Activated CD4-positive, alpha-beta T cell treated with anti-CD3 and anti-CD28 coated beads, Interleukin-2, amount 10 ng/mL, durations not matched to agents 7 days and 5 days (primary cell): Measurements from ENCODE around the gene DLGAP1. TPM values are rescaled to one million over a fixed set of nuclear protein-coding genes. Genes with fewer than 3 reads are reported as not detected.

Experiments
- CTCF ChIA-PET: fragments of 350-600 bp; sonication (Branson Sonifier 250); formaldehyde crosslinking; loops from one replicate; lab custom pipeline; 2021; ENCODE audit warnings: antibody characterized with exemption; lab: Charles Lee
- POLR2A ChIA-PET: fragments of 350-600 bp; sonication (Branson Sonifier 250); formaldehyde crosslinking; loops from one replicate; lab custom pipeline; 2021; ENCODE audit warnings: antibody characterized with exemption; lab: Charles Lee
- DNase-seq: peaks from one replicate; pipeline ENCODE4 v3.0.0-alpha.2; 2020
- H3K27ac Mint-ChIP-seq: one replicate; pipeline ENCODE4 v1.8.0; 2021; ENCODE audit warnings: mild to moderate bottlenecking, moderate library complexity, mixed read lengths
- H3K27me3 Mint-ChIP-seq: one replicate; pipeline ENCODE4 v1.8.0; 2021; ENCODE audit warnings: mixed read lengths
- H3K36me3 Mint-ChIP-seq: one replicate; pipeline ENCODE4 v1.8.0; 2021; ENCODE audit warnings: low read depth, mixed read lengths
- H3K4me1 Mint-ChIP-seq: one replicate; pipeline ENCODE4 v1.8.0; 2021; ENCODE audit warnings: mixed read lengths
- H3K4me3 Mint-ChIP-seq: one replicate; pipeline ENCODE4 v1.8.0; 2021; ENCODE audit warnings: mild to moderate bottlenecking, moderate library complexity, mixed read lengths
- H3K9me3 Mint-ChIP-seq: one replicate; pipeline ENCODE4 v1.8.0; 2021; ENCODE audit warnings: mixed read lengths
- total RNA-seq, 2 experiments: library from RNA; stranded (reverse); gene quantifications; one replicate each; pipeline ENCODE4 v1.2.3, GENCODE V29; 2021

Gene DLGAP1
- total RNA-seq, 2 experiments from 2014 or later, result 0.10 TPM; not detected in 1

DNA sequence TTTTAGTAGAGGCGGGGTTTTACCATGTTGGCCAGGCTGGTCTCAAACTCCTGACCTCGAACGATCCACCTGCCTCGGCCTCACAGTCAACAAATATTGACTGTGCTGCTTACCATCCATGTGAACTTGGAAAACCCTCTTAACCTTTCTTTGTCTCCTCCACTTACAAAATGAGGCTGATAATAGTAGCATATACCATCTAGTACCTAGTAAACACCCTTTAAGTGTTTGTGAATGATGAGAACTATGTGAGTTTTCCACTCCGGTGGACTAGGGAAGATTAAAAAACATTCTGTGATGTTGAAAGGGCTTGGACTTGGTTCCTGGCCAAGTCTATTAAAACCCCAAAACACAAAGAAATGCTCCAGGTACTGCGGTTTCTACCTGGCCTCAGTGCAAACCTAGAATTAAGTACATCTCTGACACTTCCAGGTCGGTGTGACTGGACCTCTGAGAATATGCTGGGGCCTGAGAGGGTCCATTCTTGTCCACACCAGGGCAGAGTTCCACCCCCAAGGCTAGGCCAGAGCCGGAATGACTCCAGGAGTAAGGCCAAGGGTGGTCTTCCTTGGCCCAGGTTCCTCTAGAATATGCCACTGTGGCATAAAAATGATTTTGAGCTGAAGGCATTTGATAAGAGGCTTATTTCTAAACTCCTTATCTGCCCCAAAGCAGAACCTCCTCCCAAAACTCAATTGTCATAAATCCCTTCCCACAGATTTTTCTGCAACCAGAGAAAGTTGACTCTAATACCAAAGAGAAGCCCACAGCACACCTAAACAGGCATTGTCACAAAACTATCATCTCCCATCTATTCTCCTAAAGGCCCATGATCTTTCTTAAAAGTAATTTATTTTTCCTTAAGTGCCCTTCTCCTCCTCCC is 787.6 kb downstream of the DLGAP1 start:
- no peak for DNase-seq
- Mint-ChIP-seq H3K36me3 (no peaks in the 10 kb centered on the region), H3K4me3 (no peak overlapping the region), H3K27me3 (peaks cover 8% of the 10 kb centered on the region), H3K9me3 (no peaks in the 10 kb centered on the region), H3K4me1 (peaks cover 18% of the 10 kb centered on the region), H3K27ac (no peak overlapping the region)
- ChIA-PET POLR2A (no interaction called here), CTCF (interaction anchor here (0.8 to 4.2 kb wide), 9 partner anchors 10 to 384 kb away, joined by 3 to 27 read pairs (median 5); no protein-coding TSS in a partner anchor)

DNA sequence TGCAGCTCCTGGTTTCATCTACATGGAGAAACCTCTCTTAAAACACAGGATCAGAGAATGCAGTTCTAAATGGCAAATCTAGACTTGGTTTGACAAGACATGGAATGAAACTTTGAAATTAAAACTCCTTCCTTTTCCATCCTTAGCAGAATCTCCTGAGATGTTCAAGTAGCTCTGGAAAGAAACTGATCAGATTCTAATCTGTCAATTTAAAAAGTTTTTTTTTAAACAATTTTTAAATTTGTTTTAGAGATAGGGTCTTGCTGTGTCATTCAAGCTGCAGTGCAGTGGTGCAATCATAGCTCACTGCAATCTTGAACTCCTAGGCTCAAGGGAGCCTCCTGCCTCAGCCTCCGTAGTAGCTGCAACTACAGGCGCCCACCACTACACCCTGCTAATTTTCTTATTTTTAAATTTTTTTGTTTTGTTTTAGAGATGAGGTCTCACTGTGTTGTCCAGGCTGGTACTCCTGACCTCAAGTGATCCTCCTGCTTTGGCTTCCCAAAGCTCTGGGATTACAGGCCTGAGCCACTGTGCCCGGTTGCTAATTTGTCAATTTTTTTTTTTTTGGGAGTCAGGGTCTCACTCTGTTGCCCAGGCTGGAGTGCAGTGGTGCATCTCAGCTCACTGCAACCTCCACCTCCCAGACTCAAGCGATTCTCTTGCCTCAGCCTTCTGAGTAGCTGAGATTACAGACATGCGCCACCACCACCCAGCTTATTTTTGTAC is 788.4 kb downstream of the DLGAP1 start:
- POLR2A ChIA-PET, result interaction anchor here (1.4 kb wide), 1 partner anchor 72 kb away, joined by 4 read pairs; no protein-coding TSS in a partner anchor
- no peak for DNase-seq
- no peaks in the 10 kb centered on the region for H3K36me3 Mint-ChIP-seq
- H3K27ac Mint-ChIP-seq, result no peak overlapping the region
- no peaks in the 10 kb centered on the region for H3K9me3 Mint-ChIP-seq
- peaks cover 8% of the 10 kb centered on the region for H3K27me3 Mint-ChIP-seq
- no peak overlapping the region for H3K4me3 Mint-ChIP-seq
- CTCF ChIA-PET, result interaction anchor here (0.6 to 4.2 kb wide), 32 partner anchors 9 to 420 kb away, joined by 3 to 27 read pairs (median 4); no protein-coding TSS in a partner anchor
- peaks cover 22% of the 10 kb centered on the region for H3K4me1 Mint-ChIP-seq

DNA sequence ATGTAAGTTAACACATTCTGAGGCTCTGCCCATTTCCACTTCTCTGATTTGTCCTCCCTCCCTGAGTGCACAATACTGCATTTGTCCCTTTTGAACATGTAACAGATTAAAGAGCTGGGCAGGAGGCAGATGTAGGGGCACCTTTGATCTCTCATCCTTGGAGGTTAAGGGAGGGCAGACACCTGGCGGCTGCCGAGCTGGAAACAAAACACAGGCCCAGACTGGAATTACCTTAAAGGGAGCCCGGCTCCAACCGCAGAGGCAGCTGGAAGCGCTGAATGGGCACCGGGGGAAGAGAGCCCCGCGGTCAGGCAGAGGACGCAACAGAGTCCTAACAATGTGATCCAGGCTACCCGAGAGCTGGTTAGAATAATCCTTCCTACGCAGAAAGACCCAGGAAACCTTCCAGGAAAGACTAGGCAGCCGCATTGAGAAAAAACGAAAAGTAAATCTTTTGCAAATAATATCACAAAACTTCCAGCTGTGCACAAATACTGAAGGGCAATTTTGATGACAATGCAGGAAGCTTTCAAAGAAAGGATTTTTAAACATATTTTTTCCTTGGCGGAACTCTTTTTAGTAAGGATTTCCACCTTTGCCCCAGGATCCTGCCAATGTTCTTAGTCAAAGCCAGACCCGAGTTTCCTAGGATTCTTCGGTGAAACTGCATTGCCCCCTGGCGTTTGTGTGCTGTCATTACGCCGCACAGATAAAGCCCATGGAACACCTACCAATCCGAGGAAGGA is 789.2 kb downstream of the DLGAP1 start:
- POLR2A ChIA-PET, result interaction anchor here (1.4 kb wide), 1 partner anchor 72 kb away, joined by 4 read pairs; no protein-coding TSS in a partner anchor
- CTCF ChIA-PET, result interaction anchor here (0.5 to 4.2 kb wide), 34 partner anchors 8 to 617 kb away, joined by 3 to 27 read pairs (median 4); no protein-coding TSS in a partner anchor
- H3K9me3 Mint-ChIP-seq, result no peaks in the 10 kb centered on the region
- peak; percentile 76 for DNase-seq
- no peak overlapping the region for H3K4me3 Mint-ChIP-seq
- no peaks in the 10 kb centered on the region for H3K36me3 Mint-ChIP-seq
- H3K4me1 Mint-ChIP-seq, result peaks cover 26% of the 10 kb centered on the region
- H3K27me3 Mint-ChIP-seq, result peaks cover 5% of the 10 kb centered on the region
- H3K27ac Mint-ChIP-seq, result peak overlapping the region; percentile 71

DNA sequence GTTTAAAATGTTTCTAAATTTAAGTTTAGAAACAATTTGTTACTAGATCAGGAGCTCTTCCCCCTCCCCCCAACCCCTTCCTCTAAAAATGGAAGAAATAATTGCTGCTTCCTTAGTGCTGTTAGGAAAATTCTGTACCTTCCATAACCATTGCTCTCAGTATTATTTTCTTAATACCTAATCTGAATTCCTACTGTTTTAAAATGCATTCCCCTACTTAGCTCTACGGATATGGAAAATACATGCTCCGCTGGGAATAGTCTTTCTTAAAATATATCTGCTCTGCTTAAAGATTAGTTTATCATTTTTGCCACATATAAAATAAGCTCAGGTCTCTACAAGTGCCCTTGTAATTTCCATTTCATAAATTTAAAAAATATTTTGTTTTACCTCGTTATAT is 789.9 kb downstream of the DLGAP1 start:
- no peaks in the 10 kb centered on the region for H3K36me3 Mint-ChIP-seq

DNA sequence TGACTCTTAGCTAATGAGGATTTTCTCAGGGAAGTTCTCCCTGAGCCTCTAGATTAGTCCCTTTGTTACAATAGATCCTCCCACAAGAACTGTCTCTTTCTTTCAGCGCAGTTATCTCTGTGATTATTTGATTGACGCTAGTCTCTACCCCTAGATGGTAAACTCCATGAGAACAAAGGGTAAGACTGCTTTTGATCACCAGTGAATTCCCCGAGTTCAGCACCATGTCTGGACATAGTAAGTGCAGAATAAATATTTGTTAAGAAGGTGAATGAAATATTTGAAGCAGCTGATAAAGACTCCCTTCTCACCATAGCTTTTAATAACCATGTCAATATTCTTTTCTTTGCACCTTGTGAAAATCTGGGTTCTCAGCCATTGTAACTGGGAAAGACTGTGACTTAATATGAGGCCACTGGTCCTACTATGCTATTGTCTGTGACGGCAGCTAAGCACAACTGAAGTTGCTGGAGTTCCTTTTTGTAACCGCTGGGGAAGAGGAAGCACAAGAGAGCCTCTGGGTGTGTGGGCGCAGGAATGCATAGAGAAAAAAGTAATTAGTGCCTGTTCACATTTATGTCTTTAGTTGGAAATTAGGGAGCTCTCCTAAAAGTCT is 790.4 kb downstream of the DLGAP1 start:
- CTCF ChIA-PET, result interaction anchor here (0.6 to 4.2 kb wide), 13 partner anchors 52 to 1326 kb away, joined by 3 to 27 read pairs (median 7); no protein-coding TSS in a partner anchor
- H3K27me3 Mint-ChIP-seq, result no peaks in the 10 kb centered on the region
- no peak for DNase-seq
- H3K4me3 Mint-ChIP-seq, result no peak overlapping the region
- no peaks in the 10 kb centered on the region for H3K9me3 Mint-ChIP-seq
- no peak overlapping the region for H3K27ac Mint-ChIP-seq
- H3K36me3 Mint-ChIP-seq, result no peaks in the 10 kb centered on the region
- POLR2A ChIA-PET, result no interaction called here
- H3K4me1 Mint-ChIP-seq, result peaks cover 33% of the 10 kb centered on the region

More for the DNA sequence above, 789.9 kb downstream of the DLGAP1 start:
- H3K4me3 Mint-ChIP-seq, result no peak overlapping the region
- CTCF ChIA-PET, result interaction anchor here (0.6 to 4.2 kb wide), 20 partner anchors 15 to 419 kb away, joined by 3 to 27 read pairs (median 6); no protein-coding TSS in a partner anchor
- H3K9me3 Mint-ChIP-seq, result no peaks in the 10 kb centered on the region
- POLR2A ChIA-PET, result interaction anchor here (1.4 kb wide), 1 partner anchor 71 kb away, joined by 4 read pairs; no protein-coding TSS in a partner anchor
- H3K4me1 Mint-ChIP-seq, result peaks cover 33% of the 10 kb centered on the region
- DNase-seq, result no peak
- peaks cover 3% of the 10 kb centered on the region for H3K27me3 Mint-ChIP-seq
- H3K27ac Mint-ChIP-seq, result no peak overlapping the region

DNA sequence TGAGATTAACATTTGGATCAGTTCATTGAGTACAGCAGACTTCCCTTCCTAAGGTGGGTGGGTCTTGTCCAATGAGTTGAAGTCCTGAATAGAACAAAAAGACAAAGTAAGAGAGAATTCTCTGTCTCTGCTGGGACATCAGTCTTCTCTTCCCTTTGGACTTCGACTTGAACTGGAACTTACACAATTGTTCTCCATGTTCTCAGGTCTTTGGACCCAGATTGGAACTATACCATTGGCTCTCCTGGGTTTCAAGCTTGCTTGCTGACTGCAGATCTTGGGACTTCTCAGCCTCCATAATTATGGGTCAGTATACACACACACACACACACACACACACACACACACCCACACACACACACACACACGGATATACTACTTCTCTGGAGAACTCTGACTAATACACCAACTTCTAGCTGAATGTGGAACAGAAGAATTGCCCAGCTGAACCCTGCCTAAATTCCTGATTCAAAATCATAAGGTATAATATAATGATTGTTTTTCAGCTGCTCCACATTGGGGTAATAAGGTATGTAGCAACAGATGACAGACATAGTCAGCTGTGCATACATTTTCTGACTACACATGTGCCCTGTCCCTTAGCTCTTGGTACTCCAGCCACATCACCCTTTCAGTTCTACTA is 791.1 kb downstream of the DLGAP1 start:
- CTCF ChIA-PET, result interaction anchor here (0.7 to 4.2 kb wide), 8 partner anchors 70 to 1325 kb away, joined by 4 to 27 read pairs (median 15); no protein-coding TSS in a partner anchor

DNA sequence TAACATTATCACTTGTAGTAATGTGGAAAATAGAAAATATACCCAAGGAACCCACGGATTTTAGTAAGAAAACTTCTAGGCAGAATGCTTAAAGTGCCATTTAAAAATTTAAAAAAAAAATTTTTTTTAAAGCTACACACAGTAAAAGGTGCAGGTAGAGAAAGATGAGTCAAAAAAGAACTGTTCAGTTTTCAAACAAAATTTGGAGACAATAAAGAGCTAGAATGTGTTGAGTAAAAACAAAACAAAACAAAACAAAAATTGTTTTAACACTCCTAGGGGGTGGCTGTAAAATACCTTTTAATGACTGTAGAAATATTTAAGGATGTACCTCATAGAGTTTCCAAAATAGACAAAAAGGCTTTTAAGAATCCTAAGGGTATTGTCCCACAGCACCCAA is 793.1 kb downstream of the DLGAP1 start:
- DNase-seq, result no peak
- H3K27me3 Mint-ChIP-seq, result no peaks in the 10 kb centered on the region
- peaks cover 33% of the 10 kb centered on the region for H3K4me1 Mint-ChIP-seq
- ChIA-PET POLR2A (interaction anchor here (1.0 kb wide), 1 partner anchor 68 kb away, joined by 7 read pairs; no protein-coding TSS in a partner anchor), CTCF (interaction anchor here (0.7 to 1.6 kb wide), 7 partner anchors 13 to 209 kb away, joined by 3 to 5 read pairs (median 4); no protein-coding TSS in a partner anchor)
- no peak overlapping the region for H3K27ac Mint-ChIP-seq
- no peaks in the 10 kb centered on the region for H3K9me3 Mint-ChIP-seq
- H3K4me3 Mint-ChIP-seq, result no peak overlapping the region
- no peaks in the 10 kb centered on the region for H3K36me3 Mint-ChIP-seq

More for the DNA sequence above, 791.1 kb downstream of the DLGAP1 start:
- no peak overlapping the region for H3K4me3 Mint-ChIP-seq
- peaks cover 33% of the 10 kb centered on the region for H3K4me1 Mint-ChIP-seq
- POLR2A ChIA-PET, result interaction anchor here (0.7 kb wide), 1 partner anchor 70 kb away, joined by 3 read pairs; no protein-coding TSS in a partner anchor
- H3K27me3 Mint-ChIP-seq, result no peaks in the 10 kb centered on the region
- no peaks in the 10 kb centered on the region for H3K36me3 Mint-ChIP-seq
- DNase-seq, result no peak
- no peak overlapping the region for H3K27ac Mint-ChIP-seq
- no peaks in the 10 kb centered on the region for H3K9me3 Mint-ChIP-seq

DNA sequence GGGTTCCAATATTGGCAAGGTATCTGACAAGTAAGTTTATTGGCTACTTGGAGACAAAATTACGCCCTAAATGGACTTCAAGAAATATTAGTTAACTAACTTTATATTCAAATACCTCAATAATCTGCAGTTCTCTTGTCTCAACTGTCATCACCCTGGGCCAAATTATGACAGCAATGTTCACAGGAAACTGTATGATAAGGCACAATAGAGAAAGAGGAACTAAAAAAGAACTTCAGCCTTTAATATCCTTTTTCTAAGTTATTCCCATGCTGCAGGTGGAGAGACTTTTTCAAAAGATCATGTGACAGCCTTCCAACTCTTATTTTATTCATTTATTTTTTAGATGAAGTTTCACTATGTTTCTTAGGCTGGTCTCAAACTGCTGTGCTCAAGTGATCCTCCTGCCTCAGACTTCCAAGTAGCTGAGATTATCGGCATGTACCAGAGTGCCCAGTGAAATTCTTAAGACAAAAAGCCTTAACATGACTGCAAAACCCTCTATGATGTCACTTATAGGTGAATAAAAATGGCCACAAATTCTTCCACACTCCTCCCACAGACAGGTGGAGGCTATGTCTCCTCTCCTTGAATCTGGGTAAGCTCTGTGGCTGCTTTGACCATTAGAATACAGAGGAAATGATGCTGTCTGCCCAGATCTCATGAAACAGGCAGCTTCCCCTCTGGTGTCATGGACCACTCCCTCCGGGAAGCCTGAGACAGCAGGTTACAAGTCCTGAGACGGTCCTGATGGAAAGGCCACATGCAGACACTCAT is 794.2 kb downstream of the DLGAP1 start:
- no peaks in the 10 kb centered on the region for H3K27me3 Mint-ChIP-seq
- peak overlapping the region; percentile 51 for H3K27ac Mint-ChIP-seq
- CTCF ChIA-PET, result interaction anchor here (0.6 to 1.5 kb wide), 6 partner anchors 11 to 208 kb away, joined by 3 to 4 read pairs (median 4); no protein-coding TSS in a partner anchor
- H3K4me3 Mint-ChIP-seq, result no peak overlapping the region
- H3K36me3 Mint-ChIP-seq, result no peaks in the 10 kb centered on the region
- POLR2A ChIA-PET, result no interaction called here
- no peaks in the 10 kb centered on the region for H3K9me3 Mint-ChIP-seq
- no peak for DNase-seq
- peaks cover 32% of the 10 kb centered on the region for H3K4me1 Mint-ChIP-seq

DNA sequence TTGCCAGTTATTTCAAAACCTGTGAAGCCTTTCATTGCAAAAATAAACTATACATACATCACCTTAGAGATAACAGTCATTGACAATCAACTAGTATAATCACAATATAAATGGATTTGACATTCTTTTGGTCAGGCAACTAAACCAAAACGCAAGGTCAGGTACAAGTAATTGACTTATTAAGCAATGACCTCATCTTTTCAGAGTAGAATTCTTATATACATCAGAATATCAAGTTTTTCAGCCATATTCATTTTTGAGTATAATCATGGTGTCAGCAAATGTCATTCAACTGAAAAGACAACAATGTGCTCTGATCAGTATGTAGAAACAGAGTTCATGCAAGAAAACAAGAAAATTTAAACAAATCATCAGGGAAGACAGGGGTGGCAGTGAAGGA is 796.6 kb downstream of the DLGAP1 start:
- Mint-ChIP-seq H3K9me3 (no peaks in the 10 kb centered on the region), H3K27ac (no peak overlapping the region), H3K27me3 (no peaks in the 10 kb centered on the region), H3K4me1 (peaks cover 22% of the 10 kb centered on the region), H3K36me3 (no peaks in the 10 kb centered on the region), H3K4me3 (no peak overlapping the region)
- ChIA-PET POLR2A (interaction anchor here (0.6 kb wide), 1 partner anchor 410 kb away, joined by 4 read pairs; no protein-coding TSS in a partner anchor), CTCF (interaction anchor here (0.9 to 2.0 kb wide), 5 partner anchors 8 to 362 kb away, joined by 3 to 5 read pairs (median 4); no protein-coding TSS in a partner anchor)
- no peak for DNase-seq

DNA sequence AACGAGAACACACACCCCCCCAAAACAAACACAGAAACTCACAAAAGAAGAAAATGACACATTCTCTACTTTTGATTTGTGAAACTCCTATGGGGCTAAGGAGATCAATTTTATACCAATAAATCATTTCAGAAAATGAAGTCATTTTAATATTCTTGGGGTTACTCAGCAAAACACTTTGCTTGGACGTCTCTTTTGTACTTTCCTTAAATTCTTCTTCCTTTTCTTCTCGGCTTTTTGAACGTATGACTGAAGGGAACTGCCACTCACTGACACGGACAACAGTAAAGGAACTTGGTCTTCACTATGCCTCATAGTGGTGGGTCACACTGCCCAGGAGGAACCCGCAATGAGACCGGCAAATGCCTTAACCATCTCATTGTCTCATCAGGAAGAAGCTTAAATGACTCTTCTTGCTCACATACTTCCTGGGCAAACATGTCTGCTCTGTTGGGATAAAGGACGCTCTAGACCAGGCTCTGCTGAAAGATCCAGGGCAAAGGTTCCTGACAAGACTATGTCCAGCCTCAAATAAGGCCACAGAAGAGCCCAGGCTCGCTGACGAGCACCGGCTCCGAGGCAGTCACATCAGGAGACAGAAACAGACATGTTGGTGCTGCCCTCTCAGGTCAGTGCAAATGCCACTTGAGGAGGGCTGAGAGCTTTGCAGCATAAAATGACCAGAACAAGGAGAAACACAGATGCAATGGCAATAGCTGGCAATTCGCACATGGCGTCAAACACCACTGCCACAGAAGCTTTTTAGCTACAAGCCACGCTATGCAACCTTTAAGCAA is 799.7 kb downstream of the DLGAP1 start:
- Mint-ChIP-seq H3K4me3 (no peak overlapping the region), H3K4me1 (peaks cover 18% of the 10 kb centered on the region), H3K9me3 (no peaks in the 10 kb centered on the region), H3K27me3 (no peaks in the 10 kb centered on the region), H3K27ac (no peak overlapping the region), H3K36me3 (no peaks in the 10 kb centered on the region)
- POLR2A ChIA-PET, result no interaction called here
- CTCF ChIA-PET, result interaction anchor here (1.0 kb wide), 1 partner anchor 18 kb away, joined by 3 read pairs; no protein-coding TSS in a partner anchor
- DNase-seq, result no peak
